H54 (cell line): ENCODE data around the gene PLCB1.

Source experiments
- DNase-seq: peaks from one replicate; pipeline ENCODE4 v3.0.0; 2011; ENCODE audit warnings: low spot score, mixed read lengths; ENCODE audit not compliant: insufficient read length
- FAIRE-seq: peaks from 3 replicates; lab custom pipeline; 2011; peaks lifted over from hg19 to GRCh38; lab: Jason Lieb, UNC
- POLR2A ChIP-seq: IDR thresholded peaks from 2 replicates; pipeline ENCODE4 v1.6.1; 2011; ENCODE audit warnings: low read depth, mild to moderate bottlenecking, low read length

Gene PLCB1

GRCh38 chr20:8190043-8190880, 58.2 kb downstream of the PLCB1 start:
- TF ChIP-seq POLR2A: no peak
- DNase-seq (no peak), FAIRE-seq (no peak)

- DNase-seq (no peak), FAIRE-seq (no peak)
- no peak for TF ChIP-seq POLR2A
These were observed 62.7 kb downstream of the PLCB1 start for GRCh38 chr20:8194721-8195120.

- no peak for FAIRE-seq
- TF ChIP-seq POLR2A: no peak
- DNase-seq: no peak
These were observed 64.0 kb downstream of the PLCB1 start for GRCh38 chr20:8196096-8196495.

GRCh38 chr20:8200220-8200619, 68.2 kb downstream of the PLCB1 start:
- FAIRE-seq (no peak), DNase-seq (no peak)
- no peak for TF ChIP-seq POLR2A

GRCh38 chr20:8203366-8203765, 71.3 kb downstream of the PLCB1 start:
- DNase-seq (no peak), FAIRE-seq (no peak)
- no peak for TF ChIP-seq POLR2A

- no peak for FAIRE-seq
- TF ChIP-seq POLR2A: no peak
- DNase-seq: no peak
These were observed 73.9 kb downstream of the PLCB1 start for GRCh38 chr20:8205996-8206395.

GRCh38 chr20:8208226-8208625, 76.2 kb downstream of the PLCB1 start:
- no peak for FAIRE-seq

GRCh38 chr20:8209061-8209460, 77.0 kb downstream of the PLCB1 start:
- FAIRE-seq: no peak
- no peak for TF ChIP-seq POLR2A
- DNase-seq: no peak

More at GRCh38 chr20:8208226-8208625, 76.2 kb downstream of the PLCB1 start:
- no peak for DNase-seq
- TF ChIP-seq POLR2A: no peak

- no peak for FAIRE-seq
- no peak for TF ChIP-seq POLR2A
- DNase-seq: no peak
These were observed 78.7 kb downstream of the PLCB1 start for GRCh38 chr20:8210749-8211148.

- FAIRE-seq (no peak), DNase-seq (no peak)
- no peak for TF ChIP-seq POLR2A
These were observed 80.2 kb downstream of the PLCB1 start for GRCh38 chr20:8212286-8212685.

- DNase-seq (no peak), FAIRE-seq (no peak)
- TF ChIP-seq POLR2A: no peak
These were observed 81.2 kb downstream of the PLCB1 start for GRCh38 chr20:8213270-8213669.

- FAIRE-seq (no peak), DNase-seq (no peak)
- TF ChIP-seq POLR2A: no peak
These were observed 81.9 kb downstream of the PLCB1 start for GRCh38 chr20:8213831-8214587.

GRCh38 chr20:8215361-8215781, 83.3 kb downstream of the PLCB1 start:
- no peak for FAIRE-seq
- no peak for TF ChIP-seq POLR2A
- DNase-seq: no peak

- DNase-seq: no peak
- FAIRE-seq: no peak
- no peak for TF ChIP-seq POLR2A
These were observed 84.5 kb downstream of the PLCB1 start for GRCh38 chr20:8216375-8217200.

GRCh38 chr20:8218861-8219260, 86.8 kb downstream of the PLCB1 start:
- TF ChIP-seq POLR2A: no peak
- no peak for DNase-seq
- FAIRE-seq: no peak
